CD14-positive monocyte (primary cell): ENCODE results near the gene ARHGAP35. TPM values are rescaled to one million over a fixed set of nuclear protein-coding genes. Genes with fewer than 3 reads are reported as not detected.

Experiments
- DNase-seq, 3 donors: peaks; one replicate each; pipeline ENCODE4 v3.0.0-alpha.2; 2011 to 2022
- H2AFZ ChIP-seq: 2 replicates; pipeline ENCODE4 v1.6.0; 2012; ENCODE audit warnings: mild to moderate bottlenecking, low read depth, low read length, inconsistent platforms; ENCODE audit not compliant: insufficient read depth, poor library complexity, severe bottlenecking
- H3K27ac ChIP-seq, 2 donors: 1 replicate in 1 of 2; 2 replicates in 1 of 2; pipeline ENCODE4 v1.5.1; 2012 to 2013; ENCODE audit warnings: low read length in 2 of 2, control low read depth in 1 of 2, inconsistent platforms in 1 of 2, low read depth in 1 of 2, mild to moderate bottlenecking in 1 of 2
- H3K27me3 ChIP-seq, 2 donors: one replicate each; pipeline versions ENCODE4 v1.6.0 to v1.6.1; 2011 to 2013; ENCODE audit warnings: low read length in 2 of 2; ENCODE audit not compliant: control insufficient read depth in 2 of 2, insufficient read depth in 2 of 2
- H3K36me3 ChIP-seq, 2 donors: replicated peaks in 1 of 2; 1 replicate in 1 of 2; 2 replicates in 1 of 2; pipeline versions ENCODE4 v1.5.1 to v1.6.1; 2012 to 2013; ENCODE audit warnings: low read length in 2 of 2, control low read depth in 1 of 2, inconsistent platforms in 1 of 2, mild to moderate bottlenecking in 1 of 2; ENCODE audit not compliant: insufficient read depth in 2 of 2, control insufficient read depth in 1 of 2
- H3K4me1 ChIP-seq, 2 donors: 1 replicate in 1 of 2; 2 replicates in 1 of 2; pipeline versions ENCODE4 v1.5.1 to v1.6.1; 2012 to 2013; ENCODE audit warnings: low read length in 2 of 2, control low read depth in 1 of 2, inconsistent platforms in 1 of 2, mild to moderate bottlenecking in 1 of 2, moderate library complexity in 1 of 2; ENCODE audit not compliant: insufficient read depth in 2 of 2, control insufficient read depth in 1 of 2
- H3K4me2 ChIP-seq: replicated peaks from 2 replicates; pipeline ENCODE3; 2012; ENCODE audit warnings: low read length, moderate library complexity, mild to moderate bottlenecking; ENCODE audit not compliant: poor library complexity, severe bottlenecking; ENCODE audit errors: extremely low read depth
- H3K4me3 ChIP-seq, 3 experiments: fragments of 200-600 bp in 1 of 3; sonication (generic) in 1 of 3; replicated peaks in 1 of 3; 1 replicate in 2 of 3; 2 replicates in 1 of 3; pipeline ENCODE4 v1.5.1; 2011 to 2013; ENCODE audit warnings: low read length in 3 of 3, mild to moderate bottlenecking in 3 of 3, control low read depth in 2 of 3, low read depth in 2 of 3, inconsistent platforms in 1 of 3, moderate library complexity in 1 of 3
- H3K79me2 ChIP-seq: 2 replicates; pipeline ENCODE4 v1.6.0; 2012; ENCODE audit warnings: mild to moderate bottlenecking, control low read depth, inconsistent platforms, low read length, moderate library complexity; ENCODE audit not compliant: insufficient read depth
- H3K9ac ChIP-seq: 2 replicates; pipeline ENCODE4 v1.6.0; 2017; ENCODE audit warnings: low read length, mild to moderate bottlenecking; ENCODE audit not compliant: insufficient read depth, poor library complexity, severe bottlenecking
- H3K9me3 ChIP-seq, 2 donors: replicated peaks in 1 of 2; 1 replicate in 1 of 2; 2 replicates in 1 of 2; pipeline versions ENCODE4 v1.5.1 to v1.6.1; 2012 to 2013; ENCODE audit warnings: low read length in 2 of 2, control low read depth in 1 of 2; ENCODE audit not compliant: control insufficient read depth in 1 of 2, insufficient read depth in 1 of 2
- H4K20me1 ChIP-seq: 2 replicates; pipeline ENCODE4 v1.6.0; 2012; ENCODE audit warnings: mild to moderate bottlenecking, low read length, control low read depth, moderate library complexity; ENCODE audit not compliant: insufficient read depth
- H3K27ac Mint-ChIP-seq, 7 donors: one replicate each; pipeline ENCODE4 v1.8.0; 2020; ENCODE audit warnings: mild to moderate bottlenecking in 7 of 7, mixed read lengths in 7 of 7, moderate library complexity in 6 of 7, inconsistent platforms in 2 of 7
- H3K27me3 Mint-ChIP-seq, 3 donors: one replicate each; pipeline ENCODE4 v1.8.0; 2021 to 2022; ENCODE audit warnings: low read depth in 3 of 3, mild to moderate bottlenecking in 3 of 3, mixed read lengths in 3 of 3, moderate library complexity in 3 of 3, inconsistent platforms in 1 of 3
- H3K36me3 Mint-ChIP-seq, 2 donors: one replicate each; pipeline ENCODE4 v1.8.0; 2020; ENCODE audit warnings: mixed read lengths in 2 of 2, inconsistent platforms in 1 of 2, mild to moderate bottlenecking in 1 of 2
- H3K4me1 Mint-ChIP-seq: one replicate; pipeline ENCODE4 v1.8.0; 2020; ENCODE audit warnings: mild to moderate bottlenecking, mixed read lengths
- H3K4me3 Mint-ChIP-seq, 2 donors: one replicate each; pipeline ENCODE4 v1.8.0; 2020; ENCODE audit warnings: mild to moderate bottlenecking in 2 of 2, mixed read lengths in 2 of 2, moderate library complexity in 1 of 2
- H3K9me3 Mint-ChIP-seq, 7 donors: one replicate each; pipeline ENCODE4 v1.8.0; 2020 to 2022; ENCODE audit warnings: mixed read lengths in 7 of 7, mild to moderate bottlenecking in 6 of 7, moderate library complexity in 6 of 7, inconsistent platforms in 2 of 7
- WGBS: methylation state at CpG from one replicate; pipeline ENCODE4 v1.1.5; 2013; ENCODE audit warnings: missing lambda C conversion rate; ENCODE audit not compliant: insufficient coverage; 5-methylcytosine and 5-hydroxymethylcytosine counted together
- intact Hi-C, 2 donors: fragments of 100-400 bp; cut with micrococcal nuclease; formaldehyde crosslinking; loops; one replicate each; pipeline versions ENCODE4 v1.15.0 to v1.15.1; 2023
- polyA plus RNA-seq, 3 donors: library from polyadenylated mRNA; depleted of rRNA in 1 of 3; unstranded in 2 of 3; stranded (reverse) in 1 of 3; fragments of 300-500 nt in 2 of 3; fragments of >200 nt in 1 of 3; fragmentation: Illumina TruSeq in 2 of 3; gene quantifications; 1 replicate in 2 of 3; 2 replicates in 1 of 3; pipeline ENCODE4 v1.2.3, GENCODE V29; 2012 to 2021
- TF ChIP-seq, protein P1 (sequence below): fragments of 200-600 bp; IDR thresholded peaks from one replicate; pipeline ENCODE4 v1.8.0; 2022; ENCODE audit warnings: antibody characterized with exemption, mild to moderate bottlenecking

ARHGAP35 gene
- polyA plus RNA-seq, 3 donors = 1.5 to 7.6 (median 2.0) TPM

DNA sequence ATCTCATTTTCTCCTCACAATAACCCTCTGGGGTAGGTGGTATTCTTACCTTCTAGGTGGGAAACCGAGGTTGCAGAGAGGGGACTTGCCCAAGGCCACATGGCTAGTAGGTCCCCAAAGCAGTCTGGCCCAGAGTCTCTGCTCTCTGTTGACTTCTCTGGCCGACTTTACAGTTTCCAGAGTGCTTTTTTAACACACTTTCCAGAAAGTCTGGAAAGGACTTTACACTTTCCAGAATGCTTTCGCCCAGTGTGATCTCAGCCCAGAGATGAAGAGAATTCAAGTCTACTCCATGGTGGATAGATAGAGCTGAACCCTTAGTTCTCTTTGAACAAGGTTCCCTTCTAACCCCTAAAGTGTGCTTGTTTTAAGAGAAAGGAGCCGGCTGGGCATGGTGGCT lies 12.2 kb downstream of the ARHGAP35 start:
- intact Hi-C loops = no loop called here
- H3K9ac ChIP-seq = no peak overlapping the region
- Mint-ChIP-seq H3K4me1 (no peaks in the 10 kb centered on the region), H3K27me3 (no peaks in the 10 kb centered on the region), H3K36me3 (peaks cover 6 to 10% of the 10 kb centered on the region in 2 donors), H3K4me3 (no peak overlapping the region), H3K9me3 (no peaks in the 10 kb centered on the region), H3K27ac (no peak overlapping the region)
- 43% methylated on average over 1 of the region's 4 CpGs for WGBS
- peaks cover 72% of the 10 kb centered on the region for H3K79me2 ChIP-seq
- no peak for DNase-seq
- H3K27me3 ChIP-seq = no peaks in the 10 kb centered on the region
- peaks cover 0 to 12% of the 10 kb centered on the region in 2 donors for H3K36me3 ChIP-seq
- H4K20me1 ChIP-seq = peaks cover 39% of the 10 kb centered on the region
- H2AFZ ChIP-seq = no peak overlapping the region
- no peak overlapping the region for H3K4me3 ChIP-seq
- TF ChIP-seq, protein P1, sequence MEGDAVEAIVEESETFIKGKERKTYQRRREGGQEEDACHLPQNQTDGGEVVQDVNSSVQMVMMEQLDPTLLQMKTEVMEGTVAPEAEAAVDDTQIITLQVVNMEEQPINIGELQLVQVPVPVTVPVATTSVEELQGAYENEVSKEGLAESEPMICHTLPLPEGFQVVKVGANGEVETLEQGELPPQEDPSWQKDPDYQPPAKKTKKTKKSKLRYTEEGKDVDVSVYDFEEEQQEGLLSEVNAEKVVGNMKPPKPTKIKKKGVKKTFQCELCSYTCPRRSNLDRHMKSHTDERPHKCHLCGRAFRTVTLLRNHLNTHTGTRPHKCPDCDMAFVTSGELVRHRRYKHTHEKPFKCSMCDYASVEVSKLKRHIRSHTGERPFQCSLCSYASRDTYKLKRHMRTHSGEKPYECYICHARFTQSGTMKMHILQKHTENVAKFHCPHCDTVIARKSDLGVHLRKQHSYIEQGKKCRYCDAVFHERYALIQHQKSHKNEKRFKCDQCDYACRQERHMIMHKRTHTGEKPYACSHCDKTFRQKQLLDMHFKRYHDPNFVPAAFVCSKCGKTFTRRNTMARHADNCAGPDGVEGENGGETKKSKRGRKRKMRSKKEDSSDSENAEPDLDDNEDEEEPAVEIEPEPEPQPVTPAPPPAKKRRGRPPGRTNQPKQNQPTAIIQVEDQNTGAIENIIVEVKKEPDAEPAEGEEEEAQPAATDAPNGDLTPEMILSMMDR = no peak
- H3K9me3 ChIP-seq = no peaks in the 10 kb centered on the region
- H3K27ac ChIP-seq = no peak overlapping the region
- H3K4me1 ChIP-seq = no peaks in the 10 kb centered on the region
- no peak overlapping the region for H3K4me2 ChIP-seq

DNA sequence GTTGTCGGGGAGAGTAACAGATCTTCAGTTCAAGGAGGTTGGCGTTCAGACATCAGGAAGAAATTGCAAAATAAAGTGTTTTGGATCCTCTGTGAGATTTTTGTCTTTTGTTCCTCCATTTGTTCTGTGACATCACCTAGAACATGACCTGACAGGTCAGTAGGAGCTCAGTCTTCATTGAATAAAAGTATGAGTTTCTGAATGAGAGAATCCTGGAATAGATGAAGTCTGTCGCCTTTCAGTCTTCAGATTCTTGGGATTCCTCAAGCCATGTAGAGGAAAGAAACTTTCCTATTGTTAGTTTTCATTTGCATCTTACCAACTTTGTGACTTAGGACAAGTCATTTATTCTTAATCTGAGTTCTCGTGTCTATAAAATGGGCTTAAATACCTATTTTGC lies 14.4 kb downstream of the ARHGAP35 start:
- H3K27ac Mint-ChIP-seq = no peak overlapping the region
- peaks cover 6 to 10% of the 10 kb centered on the region in 2 donors for H3K36me3 Mint-ChIP-seq
- H3K4me1 Mint-ChIP-seq = no peaks in the 10 kb centered on the region
- DNase-seq = no peak
- no peaks in the 10 kb centered on the region for H3K4me1 ChIP-seq
- H3K27me3 Mint-ChIP-seq = no peaks in the 10 kb centered on the region
- peaks cover 60% of the 10 kb centered on the region for H3K79me2 ChIP-seq
- peaks cover 0 to 12% of the 10 kb centered on the region in 2 donors for H3K36me3 ChIP-seq
- no peak overlapping the region for H2AFZ ChIP-seq
- no peak overlapping the region for H3K9ac ChIP-seq
- H3K4me2 ChIP-seq = no peak overlapping the region
- no peaks in the 10 kb centered on the region for H3K27me3 ChIP-seq
- H3K27ac ChIP-seq = no peak overlapping the region
- no peaks in the 10 kb centered on the region for H3K9me3 ChIP-seq
- no CpG with 5 or more reads among the region's 4 CpGs for WGBS
- intact Hi-C loops = no loop called here
- H3K9me3 Mint-ChIP-seq = no peaks in the 10 kb centered on the region
- H3K4me3 ChIP-seq = no peak overlapping the region
- H3K4me3 Mint-ChIP-seq = no peak overlapping the region
- H4K20me1 ChIP-seq = peaks cover 20% of the 10 kb centered on the region
- TF ChIP-seq, protein P1 = no peak
